Measurements from ENCODE around the gene TMEM31. TPM values are rescaled to one million over a fixed set of nuclear protein-coding genes. Genes with fewer than 3 reads are reported as not detected.

Gene TMEM31
- total and polyA plus RNA-seq, 2 experiments from 2014 or later = 0.60 TPM; not detected in 1

GRCh38 chrX:103716962-103717361 lies 6.3 kb downstream of the TMEM31 start:
- Histone ChIP-seq H3K27me3 (ENCODE audit: insufficient read depth) (no peaks in the 10 kb centered on the region), H3K79me2 (replicated peaks; ENCODE audit: insufficient read depth) (no peaks in the 10 kb centered on the region), H3F3A (replicated peaks; ENCODE audit: low read depth) (no peaks in the 10 kb centered on the region), H3K4me1 (ENCODE audit: insufficient read depth) (no peaks in the 10 kb centered on the region), H3K36me3 (ENCODE audit: insufficient read depth) (no peaks in the 10 kb centered on the region), H3K27ac (ENCODE audit: low read depth) (no peak overlapping the region), H4K20me1 (replicated peaks; ENCODE audit: insufficient read depth) (no peaks in the 10 kb centered on the region), H2AFZ (no peak overlapping the region), H3K4me2 (no peak overlapping the region), H3K9me2 (ENCODE audit: insufficient read depth) (no peaks in the 10 kb centered on the region), H3K4me3 (no peak overlapping the region)
- H3K9me3 Mint-ChIP-seq = no peaks in the 10 kb centered on the region
- DNase-seq (ENCODE audit: low spot score) = no peak
- TF ChIP-seq ZNF462 (CRISPR knock-in tag; IDR thresholded peaks at IDR 0.05) = no peak
- no peak overlapping the region for H3K4me3 Mint-ChIP-seq
- H3K27me3 Mint-ChIP-seq (ENCODE audit: insufficient read depth, low read depth, poor library complexity) = peaks cover 6% of the 10 kb centered on the region
- peaks cover 6% of the 10 kb centered on the region; the same call in 2 of the 3 replicates for H3K4me1 Mint-ChIP-seq
- H3K36me3 Mint-ChIP-seq (ENCODE audit: low read depth) = no peaks in the 10 kb centered on the region
- ATAC-seq = no peak
- no peak overlapping the region for H3K27ac Mint-ChIP-seq

- Mint-ChIP-seq H3K9me3 (no peaks in the 10 kb centered on the region), H3K27ac (no peak overlapping the region), H3K36me3 (ENCODE audit: low read depth) (no peaks in the 10 kb centered on the region), H3K27me3 (ENCODE audit: insufficient read depth, low read depth, poor library complexity) (peaks cover 6% of the 10 kb centered on the region), H3K4me1 (peaks cover 4% of the 10 kb centered on the region; the same call in 2 of the 3 replicates), H3K4me3 (no peak overlapping the region)
- Histone ChIP-seq H3K27ac (ENCODE audit: low read depth) (no peak overlapping the region), H3K4me1 (ENCODE audit: insufficient read depth) (no peaks in the 10 kb centered on the region), H2AFZ (no peak overlapping the region), H3K27me3 (ENCODE audit: insufficient read depth) (no peaks in the 10 kb centered on the region), H3K4me2 (no peak overlapping the region), H3K36me3 (ENCODE audit: insufficient read depth) (no peaks in the 10 kb centered on the region), H3K79me2 (replicated peaks; ENCODE audit: insufficient read depth) (no peaks in the 10 kb centered on the region), H3K4me3 (no peak overlapping the region), H4K20me1 (replicated peaks; ENCODE audit: insufficient read depth) (no peaks in the 10 kb centered on the region), H3F3A (replicated peaks; ENCODE audit: low read depth) (no peaks in the 10 kb centered on the region), H3K9me2 (ENCODE audit: insufficient read depth) (no peaks in the 10 kb centered on the region)
- DNase-seq (ENCODE audit: low spot score) (no peak), ATAC-seq (no peak)
- TF ChIP-seq STAT1 (IDR thresholded peaks at IDR 0.05; ENCODE audit: unreplicated experiment) (no peak), REST (IDR thresholded peaks at IDR 0.05; ENCODE audit: unreplicated experiment) (no peak), CTCF (conservative IDR thresholded peaks at IDR 0.05; ENCODE audit: low read depth in 2 of 2) (no peak), ETS1 (IDR thresholded peaks at IDR 0.05) (no peak), EZH2 (IDR thresholded peaks at IDR 0.05; ENCODE audit: low read depth, unreplicated experiment) (no peak), ZNF331 (CRISPR knock-in tag; IDR thresholded peaks at IDR 0.05; ENCODE audit: low read depth) (no peak)
Measured at GRCh38 chrX:103718120-103718519, 7.4 kb downstream of the TMEM31 start.

All from GM23338 (cell line).